GM19023 (cell line): ENCODE measurements around the gene MYO9A.

Experiments used
- ATAC-seq: cut with Tn5 transposase; IDR thresholded peaks from one replicate; pipeline ENCODE4 v1.9.1; 2021; ENCODE audit warnings: mild to moderate bottlenecking, moderate library complexity; ENCODE audit not compliant: unreplicated experiment

Gene MYO9A

GRCh38 chr15:71789616-71790015 lies 328.3 kb downstream of the MYO9A start:
- ATAC-seq: no peak

- no peak for ATAC-seq
These were observed 329.0 kb downstream of the MYO9A start for GRCh38 chr15:71788646-71789579.

- no peak for ATAC-seq
These were observed 331.3 kb downstream of the MYO9A start for GRCh38 chr15:71786673-71787072.

- no peak for ATAC-seq
These were observed 332.0 kb downstream of the MYO9A start for GRCh38 chr15:71785996-71786395.

GRCh38 chr15:71784719-71785118 lies 333.2 kb downstream of the MYO9A start:
- ATAC-seq: no peak

GRCh38 chr15:71782422-71783165 lies 335.4 kb downstream of the MYO9A start:
- no peak for ATAC-seq

- no peak for ATAC-seq
These were observed 336.0 kb downstream of the MYO9A start for GRCh38 chr15:71781965-71782265.

GRCh38 chr15:71781179-71781964 lies 336.6 kb downstream of the MYO9A start:
- peak; percentile 57 for ATAC-seq

GRCh38 chr15:71780115-71780976 lies 337.6 kb downstream of the MYO9A start:
- peak; percentile 46 for ATAC-seq

- ATAC-seq: no peak
These were observed 338.7 kb downstream of the MYO9A start for GRCh38 chr15:71779073-71779797.

GRCh38 chr15:71777216-71777943 lies 340.6 kb downstream of the MYO9A start:
- no peak for ATAC-seq

GRCh38 chr15:71776304-71776703 lies 341.6 kb downstream of the MYO9A start:
- no peak for ATAC-seq

- no peak for ATAC-seq
These were observed 342.1 kb downstream of the MYO9A start for GRCh38 chr15:71775856-71776255.

- ATAC-seq: no peak
These were observed 344.6 kb downstream of the MYO9A start for GRCh38 chr15:71773206-71773859.
